Astrocyte of the spinal cord (primary cell): ENCODE data around the gene PLCXD3.

Experiments
- DNase-seq: peaks from one replicate; pipeline ENCODE4 v3.0.0; 2011; ENCODE audit warnings: low read depth, low spot score
- H3K4me3 ChIP-seq: 2 replicates; pipeline ENCODE4 v1.5.1; 2011; ENCODE audit warnings: low read depth, mild to moderate bottlenecking, low read length, moderate library complexity
- in situ Hi-C: cut with HindIII; loops from 2 replicates; pipeline ENCODE4 v1.10.0; 2017; ENCODE audit warnings: low sequenced_read_pairs
- TF ChIP-seq, protein P1 (sequence below): IDR thresholded peaks from 2 replicates; pipeline ENCODE4 v1.5.1; 2012; ENCODE audit warnings: low read depth, mild to moderate bottlenecking, low read length, inconsistent platforms

Gene PLCXD3

DNA sequence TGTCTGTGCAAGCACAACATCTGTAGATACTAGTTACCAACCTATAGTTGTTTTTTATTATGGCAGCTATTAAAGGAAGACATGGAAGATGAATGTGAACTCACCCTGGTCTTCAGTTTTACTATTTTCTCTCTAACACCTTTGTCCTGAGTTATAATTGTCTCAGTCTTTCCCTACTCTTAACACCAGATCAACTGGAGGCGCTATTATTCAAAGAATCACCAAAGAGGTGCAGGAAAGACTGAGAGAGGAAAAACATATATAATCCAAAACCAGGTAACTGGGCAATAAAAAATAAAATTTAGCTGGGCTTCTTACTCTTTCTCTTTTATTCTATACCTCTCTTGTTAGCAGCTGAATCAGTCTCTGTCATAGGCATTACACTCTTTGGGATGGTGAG is 162.8 kb downstream of the PLCXD3 start:
- in situ Hi-C loops: no loop called here
- no peak for DNase-seq
- TF ChIP-seq, protein P1, sequence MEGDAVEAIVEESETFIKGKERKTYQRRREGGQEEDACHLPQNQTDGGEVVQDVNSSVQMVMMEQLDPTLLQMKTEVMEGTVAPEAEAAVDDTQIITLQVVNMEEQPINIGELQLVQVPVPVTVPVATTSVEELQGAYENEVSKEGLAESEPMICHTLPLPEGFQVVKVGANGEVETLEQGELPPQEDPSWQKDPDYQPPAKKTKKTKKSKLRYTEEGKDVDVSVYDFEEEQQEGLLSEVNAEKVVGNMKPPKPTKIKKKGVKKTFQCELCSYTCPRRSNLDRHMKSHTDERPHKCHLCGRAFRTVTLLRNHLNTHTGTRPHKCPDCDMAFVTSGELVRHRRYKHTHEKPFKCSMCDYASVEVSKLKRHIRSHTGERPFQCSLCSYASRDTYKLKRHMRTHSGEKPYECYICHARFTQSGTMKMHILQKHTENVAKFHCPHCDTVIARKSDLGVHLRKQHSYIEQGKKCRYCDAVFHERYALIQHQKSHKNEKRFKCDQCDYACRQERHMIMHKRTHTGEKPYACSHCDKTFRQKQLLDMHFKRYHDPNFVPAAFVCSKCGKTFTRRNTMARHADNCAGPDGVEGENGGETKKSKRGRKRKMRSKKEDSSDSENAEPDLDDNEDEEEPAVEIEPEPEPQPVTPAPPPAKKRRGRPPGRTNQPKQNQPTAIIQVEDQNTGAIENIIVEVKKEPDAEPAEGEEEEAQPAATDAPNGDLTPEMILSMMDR: no peak
- no peak overlapping the region for H3K4me3 ChIP-seq

DNA sequence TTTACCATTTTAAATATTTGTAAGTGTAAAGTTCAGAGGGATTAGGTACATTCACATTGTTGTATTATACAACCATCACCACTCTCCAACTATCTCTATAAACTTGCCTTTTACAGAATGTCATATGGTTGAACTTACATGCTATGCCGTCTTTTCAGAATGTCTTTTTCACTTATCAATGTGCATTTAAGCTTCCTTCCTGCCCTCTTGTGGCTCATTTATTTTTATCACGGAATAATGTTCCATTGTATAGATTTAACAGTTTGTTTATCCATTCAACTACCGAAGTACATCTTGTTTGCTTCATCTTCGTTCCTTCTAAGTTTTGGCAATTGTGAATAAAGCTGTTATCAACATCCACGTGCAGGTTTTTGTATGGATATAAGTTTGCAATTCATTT is 163.8 kb downstream of the PLCXD3 start:
- DNase-seq: peak; percentile 24
- H3K4me3 ChIP-seq: no peak overlapping the region
- in situ Hi-C loops: no loop called here
- TF ChIP-seq, protein P1: peak; percentile 12

DNA sequence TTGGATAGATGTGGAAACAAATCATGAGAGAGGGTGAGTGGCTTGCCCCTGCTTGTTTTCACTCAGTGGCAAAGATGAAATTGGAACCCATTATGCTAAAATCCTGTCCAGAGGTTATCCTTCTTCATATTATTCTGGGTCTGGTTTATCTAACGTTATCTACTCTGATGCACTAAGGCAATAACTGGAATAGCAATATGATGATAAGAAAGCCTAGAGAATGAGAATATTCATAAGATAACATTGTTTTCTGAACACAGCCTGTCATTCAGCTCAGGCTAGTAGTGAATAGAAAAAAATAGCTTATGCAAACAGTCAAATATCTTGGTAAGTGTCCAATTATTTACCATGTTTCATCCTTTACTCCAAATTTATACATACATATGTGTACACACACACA is 165.1 kb downstream of the PLCXD3 start:
- no peak overlapping the region for H3K4me3 ChIP-seq
- TF ChIP-seq, protein P1: no peak
- in situ Hi-C loops: no loop called here
- DNase-seq: no peak

DNA sequence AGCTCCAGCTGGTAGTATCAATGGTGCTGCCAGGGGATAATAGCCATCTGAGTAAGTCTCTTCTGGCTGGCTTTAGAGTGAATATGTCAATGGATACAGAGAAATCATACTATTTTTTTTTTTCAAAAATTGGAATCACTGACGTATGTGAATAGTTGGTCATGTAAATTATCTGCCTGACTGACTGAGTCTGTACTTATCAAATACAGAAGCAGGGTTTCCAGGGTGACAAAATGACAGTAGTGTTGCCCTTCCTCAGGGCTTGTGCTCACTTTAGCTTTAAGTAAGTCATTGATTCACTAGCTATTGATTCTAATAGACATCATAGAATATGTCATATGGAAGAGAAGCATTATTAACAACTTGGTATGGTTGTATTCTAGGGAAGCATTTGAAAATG is 171.1 kb downstream of the PLCXD3 start:
- TF ChIP-seq, protein P1: no peak
- in situ Hi-C loops: no loop called here
- no peak overlapping the region for H3K4me3 ChIP-seq
- no peak for DNase-seq

DNA sequence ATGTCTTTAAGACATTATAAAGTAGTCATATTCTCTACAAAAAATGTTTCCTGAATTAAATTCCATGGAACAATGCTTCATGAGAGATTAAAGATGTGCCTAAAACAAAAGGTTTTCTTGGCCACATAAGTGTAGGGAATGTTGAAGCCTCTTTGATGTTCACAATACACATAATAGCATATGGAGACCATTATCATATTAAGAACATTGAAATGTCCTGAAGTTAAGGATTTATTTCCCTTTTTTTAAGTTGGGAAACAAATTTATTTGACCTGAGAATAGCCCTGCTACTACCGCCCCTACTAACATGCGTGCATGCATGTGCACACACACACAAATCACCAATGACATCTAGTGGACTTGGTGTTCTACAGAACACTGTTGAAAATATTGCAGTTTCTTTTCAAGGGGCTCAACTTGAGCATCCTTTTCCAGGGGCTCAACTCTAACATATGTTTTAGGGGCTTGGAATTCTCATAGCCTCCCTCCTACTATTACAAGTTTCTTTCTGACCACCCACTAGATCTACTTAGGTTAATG is 172.2 kb downstream of the PLCXD3 start:
- in situ Hi-C loops: no loop called here
- no peak overlapping the region for H3K4me3 ChIP-seq
- TF ChIP-seq, protein P1: no peak
- DNase-seq: no peak

DNA sequence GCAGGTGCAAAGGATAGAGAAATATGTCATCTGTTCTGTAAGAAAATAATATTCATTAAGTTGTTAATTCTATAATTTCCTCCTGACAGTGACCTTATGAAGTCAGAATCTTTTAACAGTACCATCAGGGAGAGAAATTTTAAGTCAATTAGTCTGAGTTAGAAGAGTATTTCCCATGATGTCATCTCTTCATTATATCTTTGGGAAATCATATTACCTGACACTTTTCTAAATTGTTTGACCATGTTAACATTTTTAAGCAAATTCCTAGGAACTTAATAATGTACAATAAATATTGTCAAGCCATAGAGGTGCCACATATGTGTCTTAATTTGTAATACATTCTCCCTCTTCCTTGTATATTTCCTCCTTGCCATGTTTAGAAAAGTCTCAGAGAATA is 172.7 kb downstream of the PLCXD3 start:
- in situ Hi-C loops: no loop called here
- no peak overlapping the region for H3K4me3 ChIP-seq
- no peak for DNase-seq
- TF ChIP-seq, protein P1: no peak

DNA sequence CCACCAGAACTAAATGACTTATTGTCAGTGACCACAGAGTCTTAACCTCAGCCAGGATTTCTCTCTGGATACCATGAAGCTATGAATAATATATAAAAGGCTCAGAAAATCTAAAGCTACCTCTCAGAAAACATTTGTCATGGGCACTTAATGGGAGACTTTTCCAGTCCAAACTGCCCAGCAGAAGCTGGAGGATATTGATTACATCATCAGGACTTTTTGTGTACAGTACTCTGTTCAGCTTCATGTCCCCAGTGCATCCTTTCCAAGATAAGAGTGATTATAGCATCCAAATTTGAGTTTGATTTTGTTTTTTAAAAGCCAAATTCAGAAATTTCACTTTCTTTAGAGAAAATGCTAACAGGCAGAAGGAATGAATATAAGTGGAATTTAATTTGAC is 173.2 kb downstream of the PLCXD3 start:
- DNase-seq: no peak
- in situ Hi-C loops: no loop called here
- H3K4me3 ChIP-seq: no peak overlapping the region
- TF ChIP-seq, protein P1: no peak
